ENCODE measurements around the gene CNN1. TPM values are rescaled to one million over a fixed set of nuclear protein-coding genes. Genes with fewer than 3 reads are reported as not detected.
"Not testable (repeated sequence)": the region's sequence is repeated elsewhere in the genome, so short reads cannot be mapped to it uniquely, and the experiment has no call there.

Gene CNN1
- polyA plus RNA-seq, 3 donors: 2.2 to 3.0 (median 2.2) TPM

- no peak for DNase-seq (ENCODE audit: low read depth in 3 of 3, low spot score in 2 of 3)
Measured at GRCh38 chr19:11563532-11563931, 24.9 kb downstream of the CNN1 start.

DNA sequence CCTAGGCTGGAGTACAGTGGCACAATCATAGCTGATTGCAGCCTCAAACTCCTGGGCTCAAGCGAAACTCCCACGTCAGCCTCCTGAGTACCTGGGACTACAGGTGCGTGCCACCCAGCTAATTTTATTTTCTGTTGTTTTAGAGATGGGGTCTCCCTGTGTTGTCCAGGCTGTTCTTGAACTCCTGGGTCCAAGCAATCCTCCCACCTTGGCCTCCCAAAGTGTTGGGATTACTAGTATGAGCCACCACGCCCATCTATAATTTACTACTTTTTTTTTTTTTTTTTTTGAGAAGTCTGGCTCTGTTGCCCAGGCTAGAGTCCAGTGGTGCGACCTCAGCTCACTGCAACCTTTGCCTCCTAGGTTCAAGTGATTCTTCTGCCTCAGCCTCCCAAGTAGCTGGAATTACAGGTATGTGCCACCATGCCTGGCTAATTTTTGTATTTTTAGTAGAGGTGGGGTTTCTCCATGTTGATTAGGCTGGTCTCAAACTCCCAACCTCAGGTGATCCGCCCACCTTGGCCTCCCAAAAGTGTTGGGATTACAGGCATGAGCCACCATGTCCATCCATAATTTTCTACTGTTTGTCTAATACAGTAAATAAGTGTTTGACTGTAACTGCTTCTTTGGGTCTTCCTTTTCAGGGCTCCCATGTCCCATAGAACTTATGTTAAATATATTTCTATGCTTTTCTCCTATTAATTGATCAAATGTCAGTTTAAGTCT is 25.6 kb downstream of the CNN1 start:
- not testable (repeated sequence) for DNase-seq (ENCODE audit: low read depth in 3 of 3, low spot score in 2 of 3)

- DNase-seq (ENCODE audit: low read depth in 3 of 3, low spot score in 2 of 3): not testable (repeated sequence)
Measured at GRCh38 chr19:11565649-11565980, 27.0 kb downstream of the CNN1 start.

- DNase-seq (ENCODE audit: low read depth in 3 of 3, low spot score in 2 of 3): no peak
Measured at GRCh38 chr19:11566164-11566563, 27.5 kb downstream of the CNN1 start.

- DNase-seq (ENCODE audit: low read depth in 3 of 3, low spot score in 2 of 3): no peak
Measured at GRCh38 chr19:11570039-11570462, 31.4 kb downstream of the CNN1 start.

DNA sequence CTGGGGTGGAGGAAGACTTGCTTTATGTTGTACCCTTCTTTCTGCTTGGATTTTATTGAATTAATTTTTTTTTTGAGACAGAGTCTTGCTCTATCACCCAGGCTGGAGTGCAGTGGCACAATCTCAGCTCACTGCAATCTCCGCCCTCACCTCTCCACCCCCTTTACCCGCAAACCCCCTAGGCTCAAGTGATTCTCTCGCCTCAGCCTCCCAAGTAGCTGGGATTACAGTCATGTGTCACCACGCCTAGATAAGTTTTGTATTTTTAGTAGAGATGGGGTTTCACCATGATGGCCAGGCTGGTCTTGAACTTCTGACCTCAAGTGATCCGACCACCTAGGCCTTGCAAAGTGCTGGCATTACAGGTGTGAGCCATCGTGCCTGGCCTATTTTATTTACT is 34.7 kb downstream of the CNN1 start:
- DNase-seq (ENCODE audit: low read depth in 3 of 3, low spot score in 2 of 3): not testable (repeated sequence)

DNA sequence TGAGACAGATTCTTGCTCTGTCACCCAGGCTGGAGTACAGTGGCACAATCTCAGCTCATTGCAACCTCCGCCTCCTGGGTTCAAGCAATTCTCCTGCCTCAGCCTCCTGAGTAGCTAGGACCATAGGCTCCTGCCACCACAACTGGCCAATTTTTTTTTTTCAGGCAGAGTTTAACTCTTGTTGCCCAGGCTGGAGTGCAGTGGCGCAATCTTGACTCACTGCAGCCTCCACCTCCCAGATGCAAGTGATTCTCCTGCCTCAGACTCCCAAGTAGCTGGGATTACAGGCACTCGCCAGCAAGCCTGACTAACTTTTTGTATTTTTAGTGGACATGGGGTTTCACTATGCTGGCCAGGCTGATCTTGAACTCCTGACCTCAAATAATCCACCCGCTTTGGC is 35.1 kb downstream of the CNN1 start:
- not testable (repeated sequence) for DNase-seq (ENCODE audit: low read depth in 3 of 3, low spot score in 2 of 3)

- no peak for DNase-seq (ENCODE audit: low read depth in 3 of 3, low spot score in 2 of 3)
Measured at GRCh38 chr19:11574689-11575088, 36.0 kb downstream of the CNN1 start.

DNA sequence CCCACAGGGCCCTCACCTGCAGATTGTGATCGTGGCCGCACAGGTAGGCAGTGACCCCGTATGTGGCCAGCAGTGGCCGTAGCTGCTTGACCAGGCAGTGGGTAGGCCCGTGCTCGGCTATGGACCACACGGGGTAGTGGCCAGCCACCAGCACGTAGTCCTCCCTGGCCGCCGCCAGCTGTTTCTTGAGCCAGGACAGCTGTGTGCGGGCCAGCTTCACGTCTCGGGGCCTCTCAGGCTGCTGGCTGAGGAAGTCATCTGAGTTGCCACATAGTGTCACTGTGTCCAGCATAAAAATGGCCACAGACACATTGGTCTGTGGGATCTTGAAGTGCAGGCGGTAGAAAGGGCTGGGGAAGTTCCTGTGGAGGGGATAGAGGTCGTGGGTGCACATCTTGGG is 37.6 kb downstream of the CNN1 start:
- no peak for DNase-seq (ENCODE audit: low read depth in 3 of 3, low spot score in 2 of 3)

- no peak for DNase-seq (ENCODE audit: low read depth in 3 of 3, low spot score in 2 of 3)
Measured at GRCh38 chr19:11577451-11578257, 39.0 kb downstream of the CNN1 start, which contains the start of gene ACP5. Gene ACP5 (minus strand): TSS chr19:11577645. CDS start chr19:11577317, 328 bp downstream.

GRCh38 chr19:11578258-11579142 is 39.8 kb downstream of the CNN1 start:
- no peak for DNase-seq (ENCODE audit: low read depth in 3 of 3, low spot score in 2 of 3)

DNA sequence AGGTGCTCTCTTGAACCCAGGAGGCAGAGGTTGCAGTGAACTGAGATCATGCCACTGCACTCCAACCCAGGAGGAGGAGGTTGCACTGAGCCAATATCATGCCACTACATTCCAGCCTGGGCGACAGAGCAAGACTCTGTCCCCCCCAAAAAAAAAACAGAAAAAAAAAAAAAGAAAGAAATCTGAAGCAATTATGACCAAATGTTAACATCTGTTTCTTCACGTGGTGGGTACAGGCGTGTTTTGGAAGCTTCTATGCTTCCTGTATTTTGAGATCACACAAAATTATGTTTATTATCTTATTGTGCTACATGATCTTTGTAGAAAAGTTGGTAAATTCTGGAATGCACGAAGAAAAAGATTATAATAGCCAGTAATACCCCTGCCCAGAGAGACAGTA is 41.5 kb downstream of the CNN1 start:
- DNase-seq (ENCODE audit: low read depth in 3 of 3, low spot score in 2 of 3): no peak

GRCh38 chr19:11581740-11582139 is 43.1 kb downstream of the CNN1 start:
- no peak for DNase-seq (ENCODE audit: low read depth in 3 of 3, low spot score in 2 of 3)

GRCh38 chr19:11586331-11586730 is 47.7 kb downstream of the CNN1 start:
- DNase-seq (ENCODE audit: low read depth in 3 of 3, low spot score in 2 of 3): no peak

DNA sequence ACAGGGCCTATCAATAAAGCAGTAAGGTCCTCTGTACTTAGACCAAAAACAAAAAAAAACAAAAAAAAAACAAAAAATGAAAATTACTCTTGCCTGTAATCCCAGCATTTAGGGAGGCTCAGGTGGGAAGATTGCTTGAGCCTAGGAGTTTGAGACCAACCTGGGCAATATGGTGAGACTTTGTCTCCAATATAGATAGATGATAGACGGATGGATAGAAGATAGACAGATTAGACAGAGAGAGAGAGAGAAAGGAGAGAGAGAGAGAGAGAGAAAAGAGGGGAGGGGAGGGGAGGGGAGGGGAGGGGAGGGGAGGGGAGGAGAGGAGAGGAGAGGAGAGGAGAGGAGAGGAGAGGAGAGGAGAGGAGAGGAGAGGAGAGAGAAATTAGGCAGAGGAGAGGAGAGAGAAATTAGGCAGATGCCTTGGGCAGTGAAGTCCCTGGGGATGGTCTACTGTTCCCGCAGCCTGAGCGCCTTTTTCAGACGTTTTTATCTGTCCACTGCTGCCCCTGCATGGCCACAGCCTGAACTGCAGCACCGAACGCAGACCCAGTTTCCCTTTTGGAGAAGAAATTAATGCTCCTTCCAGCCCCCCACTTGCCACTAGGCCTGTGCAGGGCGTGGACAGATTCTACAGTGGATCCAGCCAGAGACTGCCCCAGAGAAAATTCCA is 48.8 kb downstream of the CNN1 start:
- no peak for DNase-seq (ENCODE audit: low read depth in 3 of 3, low spot score in 2 of 3)

GRCh38 chr19:11587975-11588631 is 49.5 kb downstream of the CNN1 start:
- no peak for DNase-seq (ENCODE audit: low read depth in 3 of 3, low spot score in 2 of 3)

- no peak for DNase-seq (ENCODE audit: low read depth in 3 of 3, low spot score in 2 of 3)
Measured at GRCh38 chr19:11594084-11594483, 55.4 kb downstream of the CNN1 start.

DNA sequence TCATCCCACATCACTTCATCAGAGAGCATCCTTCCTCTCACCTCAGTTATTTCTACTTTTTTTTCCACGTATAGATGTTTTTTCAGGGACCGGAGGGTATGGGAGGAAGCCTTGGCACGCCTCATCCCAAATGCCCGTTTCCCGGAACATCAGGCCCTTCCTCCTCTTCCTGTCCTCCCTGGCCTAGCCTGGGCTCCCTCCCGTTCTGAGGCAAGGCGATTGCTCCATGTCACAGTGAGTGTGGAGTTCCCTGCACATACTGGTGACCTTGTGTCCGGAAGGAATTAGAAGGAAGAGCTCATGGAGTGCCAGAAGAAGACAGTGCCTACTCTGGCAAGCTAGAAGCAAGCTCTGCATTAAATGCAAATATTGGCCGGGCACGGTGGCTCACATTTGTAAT is 57.5 kb downstream of the CNN1 start:
- no peak for DNase-seq (ENCODE audit: low read depth in 3 of 3, low spot score in 2 of 3)

- DNase-seq (ENCODE audit: low read depth in 3 of 3, low spot score in 2 of 3): peak; percentile 97 to 98 (median 98)
Measured at GRCh38 chr19:11597202-11598102, 58.8 kb downstream of the CNN1 start, which contains the start of gene ZNF627. Gene ZNF627 (plus strand): TSS chr19:11597483. CDS start chr19:11597628, 145 bp downstream.
